ENCODE results near the gene CAPRIN2. TPM values are rescaled to one million over a fixed set of nuclear protein-coding genes. Genes with fewer than 3 reads are reported as not detected.

The CAPRIN2 gene
- polyA plus RNA-seq, 1 donor from 2014 or later: 132 TPM

DNA sequence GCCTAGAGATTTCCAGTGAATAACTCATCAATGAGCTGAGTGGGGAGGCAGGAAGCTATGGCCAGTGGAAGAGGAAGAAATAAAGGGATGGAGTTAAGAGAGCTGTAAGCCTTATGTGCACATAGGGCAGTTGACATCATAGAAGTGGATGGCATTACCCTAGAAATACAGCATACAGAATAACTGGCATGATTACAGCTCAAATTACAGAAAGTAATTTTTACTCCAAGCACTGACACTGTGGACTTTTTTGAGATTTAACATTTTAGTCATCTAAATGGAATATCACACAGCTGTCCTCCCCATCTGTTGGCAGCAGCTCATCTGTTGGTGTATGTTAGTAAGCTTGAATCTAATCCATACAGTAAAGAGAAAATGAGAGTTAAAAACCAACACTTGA is 53.7 kb downstream of the CAPRIN2 start:
- H3K36me3 ChIP-seq (ENCODE audit: insufficient read depth, low read length): no peaks in the 10 kb centered on the region
- H3K27ac ChIP-seq (ENCODE audit: low read length): no peak overlapping the region
- no peak overlapping the region for H3K9ac ChIP-seq (ENCODE audit: low read length)
- no peaks in the 10 kb centered on the region for H3K9me2 ChIP-seq (ENCODE audit: insufficient read depth, low read length)
- no peaks in the 10 kb centered on the region for H3K79me2 ChIP-seq (replicated peaks; ENCODE audit: insufficient read depth, low read length)
- no peak for TF ChIP-seq TAF1 (IDR thresholded peaks at IDR 0.05; ENCODE audit: low read depth)
- TF ChIP-seq CTCF (IDR thresholded peaks at IDR 0.05; ENCODE audit: poor library complexity, severe bottlenecking): no peak
- no peak for TF ChIP-seq POLR2AphosphoS5 (IDR thresholded peaks at IDR 0.05)
- no peak for TF ChIP-seq MXI1 (conservative IDR thresholded peaks at IDR 0.05; ENCODE audit: poor library complexity, severe bottlenecking)
- TF ChIP-seq EP300 (conservative IDR thresholded peaks at IDR 0.05; ENCODE audit: poor library complexity, severe bottlenecking): no peak
- TF ChIP-seq EZH2 (IDR thresholded peaks at IDR 0.05; ENCODE audit: borderline replicate concordance, insufficient read depth, low read length, poor library complexity, severe bottlenecking): no peak
- no peak for TF ChIP-seq REST (IDR thresholded peaks at IDR 0.05; ENCODE audit: borderline replicate concordance)
- TF ChIP-seq SMC3 (conservative IDR thresholded peaks at IDR 0.05; ENCODE audit: poor library complexity): no peak
- TF ChIP-seq RAD21 (conservative IDR thresholded peaks at IDR 0.05): no peak
- H3K4me2 ChIP-seq (ENCODE audit: low read length): no peak overlapping the region
- H3K4me3 ChIP-seq (ENCODE audit: low read length): no peak overlapping the region
- H3K9me3 ChIP-seq (ENCODE audit: low read length): no peaks in the 10 kb centered on the region
- H2AFZ ChIP-seq (ENCODE audit: low read depth, low read length): no peak overlapping the region
- no peaks in the 10 kb centered on the region for H3F3A ChIP-seq (ENCODE audit: insufficient read depth, low read length, poor library complexity, severe bottlenecking)
- H4K20me1 ChIP-seq (ENCODE audit: insufficient read depth): no peaks in the 10 kb centered on the region
- no peaks in the 10 kb centered on the region for H3K27me3 ChIP-seq (ENCODE audit: insufficient read depth, low read depth, low read length)

DNA sequence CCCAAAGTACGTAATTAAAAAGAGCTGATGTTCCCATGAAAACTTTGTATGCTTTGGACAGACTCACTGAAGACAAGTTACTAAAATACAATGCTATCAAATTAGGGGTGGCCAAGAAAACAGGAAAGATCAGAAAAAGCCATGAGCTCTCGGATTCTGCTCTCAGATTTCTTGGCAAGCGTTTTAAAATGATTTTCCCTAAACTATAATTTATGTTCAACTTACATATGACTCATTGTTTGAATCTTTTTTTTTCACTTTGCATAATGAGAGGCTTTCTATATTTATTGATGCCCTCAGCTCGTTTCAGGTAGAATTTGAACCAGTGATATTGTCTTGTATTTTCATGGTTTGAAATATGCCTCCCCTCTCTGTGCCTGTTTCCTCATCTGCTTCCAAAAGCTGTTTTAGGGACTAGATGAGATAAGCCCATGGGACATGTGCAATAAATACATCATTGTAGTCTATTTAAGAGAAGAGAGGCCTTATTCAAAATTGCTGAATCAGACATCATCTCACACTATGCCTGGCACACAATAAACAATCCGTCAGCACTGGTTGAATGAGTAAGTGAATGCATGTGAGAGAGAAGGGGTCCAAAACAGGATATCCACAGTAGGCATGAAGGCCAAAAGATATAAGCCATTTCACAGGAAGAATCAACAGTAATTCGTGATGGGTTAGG is 54.4 kb downstream of the CAPRIN2 start:
- TF ChIP-seq MXI1 (conservative IDR thresholded peaks at IDR 0.05; ENCODE audit: poor library complexity, severe bottlenecking) (no peak), TAF1 (IDR thresholded peaks at IDR 0.05; ENCODE audit: low read depth) (no peak), SMC3 (conservative IDR thresholded peaks at IDR 0.05; ENCODE audit: poor library complexity) (no peak)
- Histone ChIP-seq H3K36me3 (ENCODE audit: insufficient read depth, low read length) (no peaks in the 10 kb centered on the region), H3K9me2 (ENCODE audit: insufficient read depth, low read length) (no peaks in the 10 kb centered on the region), H3K79me2 (replicated peaks; ENCODE audit: insufficient read depth, low read length) (no peaks in the 10 kb centered on the region), H3K27me3 (ENCODE audit: insufficient read depth, low read depth, low read length) (no peaks in the 10 kb centered on the region), H3K9ac (ENCODE audit: low read length) (no peak overlapping the region), H3K4me3 (ENCODE audit: low read length) (no peak overlapping the region), H2AFZ (ENCODE audit: low read depth, low read length) (no peak overlapping the region), H4K20me1 (ENCODE audit: insufficient read depth) (no peaks in the 10 kb centered on the region), H3K9me3 (ENCODE audit: low read length) (no peaks in the 10 kb centered on the region), H3K4me2 (ENCODE audit: low read length) (no peak overlapping the region), H3K27ac (ENCODE audit: low read length) (no peak overlapping the region), H3F3A (ENCODE audit: insufficient read depth, low read length, poor library complexity, severe bottlenecking) (no peaks in the 10 kb centered on the region)
